Neural progenitor cell (in vitro differentiated cells): ENCODE results near the gene MAP6D1.

ENCODE experiments used
- EZH2 ChIP-seq: fragments of 200-600 bp; sonication (generic); IDR thresholded peaks from 2 replicates; pipeline ENCODE4 v1.6.1; 2017; ENCODE audit warnings: antibody characterized with exemption, mild to moderate bottlenecking, moderate library complexity
- TF ChIP-seq, protein P1 (sequence below): fragments of 200-600 bp; sonication (generic); IDR thresholded peaks from 2 replicates; pipeline ENCODE4 v1.5.1; 2017; ENCODE audit warnings: antibody characterized with exemption, mild to moderate bottlenecking

DNA sequence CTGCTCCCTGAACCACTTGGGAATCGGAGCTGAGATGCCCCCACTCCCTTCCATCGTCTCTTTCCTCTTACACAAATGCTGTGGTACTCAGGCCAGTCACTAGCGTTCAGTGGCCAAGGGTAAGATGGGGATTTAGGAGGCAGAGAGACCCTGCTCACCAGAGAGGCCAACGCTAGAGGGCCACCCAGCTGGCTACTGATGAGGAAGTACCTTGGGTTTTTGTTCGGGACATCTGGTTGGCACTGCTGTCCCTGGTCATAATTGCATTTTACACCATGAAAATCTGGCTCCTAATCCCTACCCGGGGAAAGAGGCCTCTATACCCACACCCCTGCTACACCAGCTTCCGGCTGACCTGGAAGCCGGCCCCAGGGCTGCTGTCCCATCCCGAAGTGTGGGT, 7.7 kb downstream of the MAP6D1 start:
- TF ChIP-seq EZH2: no peak
- TF ChIP-seq, protein P1, sequence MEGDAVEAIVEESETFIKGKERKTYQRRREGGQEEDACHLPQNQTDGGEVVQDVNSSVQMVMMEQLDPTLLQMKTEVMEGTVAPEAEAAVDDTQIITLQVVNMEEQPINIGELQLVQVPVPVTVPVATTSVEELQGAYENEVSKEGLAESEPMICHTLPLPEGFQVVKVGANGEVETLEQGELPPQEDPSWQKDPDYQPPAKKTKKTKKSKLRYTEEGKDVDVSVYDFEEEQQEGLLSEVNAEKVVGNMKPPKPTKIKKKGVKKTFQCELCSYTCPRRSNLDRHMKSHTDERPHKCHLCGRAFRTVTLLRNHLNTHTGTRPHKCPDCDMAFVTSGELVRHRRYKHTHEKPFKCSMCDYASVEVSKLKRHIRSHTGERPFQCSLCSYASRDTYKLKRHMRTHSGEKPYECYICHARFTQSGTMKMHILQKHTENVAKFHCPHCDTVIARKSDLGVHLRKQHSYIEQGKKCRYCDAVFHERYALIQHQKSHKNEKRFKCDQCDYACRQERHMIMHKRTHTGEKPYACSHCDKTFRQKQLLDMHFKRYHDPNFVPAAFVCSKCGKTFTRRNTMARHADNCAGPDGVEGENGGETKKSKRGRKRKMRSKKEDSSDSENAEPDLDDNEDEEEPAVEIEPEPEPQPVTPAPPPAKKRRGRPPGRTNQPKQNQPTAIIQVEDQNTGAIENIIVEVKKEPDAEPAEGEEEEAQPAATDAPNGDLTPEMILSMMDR: no peak
